Measurements from ENCODE around the gene RAC3. TPM values are rescaled to one million over a fixed set of nuclear protein-coding genes. Genes with fewer than 3 reads are reported as not detected.
A peak's percentile ranks its signal among the peaks of the same experiment; 100 is the strongest.

RAC3 gene
- total RNA-seq, 2 donors from 2014 or later: 41.8 to 93.9 TPM

DNA sequence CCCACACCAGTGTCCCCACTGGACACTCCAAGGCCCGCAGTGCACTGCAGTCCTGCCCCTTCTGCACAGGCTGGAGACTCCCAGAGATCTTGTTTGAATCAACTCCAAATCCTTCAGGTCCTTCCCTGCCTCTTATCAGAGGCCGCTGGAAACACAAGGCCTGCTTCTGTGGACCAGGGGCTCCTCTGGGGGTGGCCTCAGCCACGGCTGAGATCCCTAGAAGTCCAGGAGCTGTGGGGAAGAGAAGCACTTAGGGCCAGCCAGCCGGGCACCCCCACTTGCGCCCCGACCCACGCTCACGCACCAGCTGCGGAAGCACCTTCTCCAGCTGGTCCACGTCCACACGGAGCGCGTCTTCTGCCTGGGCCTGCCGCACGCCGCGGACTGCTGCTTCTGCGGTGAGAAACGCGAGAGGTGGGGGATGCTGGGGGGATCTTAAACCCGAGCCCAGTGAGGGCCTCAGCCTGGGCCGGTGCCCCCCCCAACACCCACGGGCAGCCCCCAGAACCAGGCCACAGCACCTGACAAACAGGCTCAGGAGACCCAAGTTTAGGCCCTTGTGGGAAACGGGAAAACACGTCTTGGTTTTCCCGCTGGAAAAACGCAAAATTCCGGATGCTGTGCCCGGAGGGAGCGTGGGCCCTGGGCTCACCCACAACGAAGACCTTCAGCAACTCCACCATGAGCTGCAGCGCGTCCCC, 12.3 kb upstream of the RAC3 start:
- peaks cover 16% of the 10 kb centered on the region for H3K4me1 ChIP-seq (replicated peaks)

DNA sequence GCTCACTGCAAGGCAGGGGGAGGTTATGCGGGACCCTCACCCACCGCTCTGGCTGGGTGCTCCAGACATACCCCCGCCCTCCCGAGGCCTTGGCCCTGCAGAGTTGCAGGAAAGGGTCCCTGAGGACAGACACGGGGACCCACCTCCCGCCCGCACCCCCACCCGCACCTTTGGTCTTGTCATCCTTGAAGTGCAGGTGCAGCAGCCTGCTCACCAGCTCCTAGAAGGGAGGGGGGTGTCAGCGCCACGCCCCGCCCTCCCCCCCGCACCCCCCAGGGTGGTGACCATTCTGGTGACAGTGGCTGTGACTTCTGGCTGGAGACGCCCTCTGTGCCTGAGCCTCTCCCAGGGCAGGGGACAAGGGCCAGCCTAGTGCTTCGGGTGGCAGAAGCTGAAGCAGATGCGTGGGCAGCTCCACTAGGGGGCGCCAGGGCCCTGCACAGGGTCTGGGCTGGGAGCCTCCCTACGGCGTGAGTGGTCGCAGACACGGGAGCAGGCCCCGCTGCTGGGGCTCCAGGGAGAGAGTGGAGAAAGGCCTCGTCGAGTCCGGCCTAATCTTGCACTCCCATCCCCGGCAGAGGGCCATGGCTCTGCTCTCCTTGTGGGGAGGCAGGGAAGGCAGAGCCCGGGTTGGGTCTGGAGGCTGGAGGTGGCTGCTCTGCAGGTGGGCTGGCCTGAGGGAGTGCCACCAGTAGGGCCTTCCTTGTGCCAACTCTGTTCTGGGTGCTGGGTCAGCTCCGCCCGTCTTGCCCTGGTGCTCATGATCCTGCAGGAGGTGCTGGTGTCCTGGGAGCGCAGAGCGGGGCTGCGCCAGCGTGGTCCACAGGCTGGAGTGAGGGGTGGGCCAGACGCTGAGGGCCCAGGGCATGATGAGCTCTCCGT, 11.5 kb upstream of the RAC3 start:
- Histone ChIP-seq H3K4me3 (no peak overlapping the region), H3K4me1 (replicated peaks) (peaks cover 18% of the 10 kb centered on the region), H3K27ac (no peak overlapping the region), H3K9me3 (no peaks in the 10 kb centered on the region), H3K36me3 (no peaks in the 10 kb centered on the region), H3K27me3 (replicated peaks; ENCODE audit: insufficient read depth) (no peaks in the 10 kb centered on the region)
- TF ChIP-seq POLR2AphosphoS5 (IDR thresholded peaks at IDR 0.05): no peak
- TF ChIP-seq, protein P1, sequence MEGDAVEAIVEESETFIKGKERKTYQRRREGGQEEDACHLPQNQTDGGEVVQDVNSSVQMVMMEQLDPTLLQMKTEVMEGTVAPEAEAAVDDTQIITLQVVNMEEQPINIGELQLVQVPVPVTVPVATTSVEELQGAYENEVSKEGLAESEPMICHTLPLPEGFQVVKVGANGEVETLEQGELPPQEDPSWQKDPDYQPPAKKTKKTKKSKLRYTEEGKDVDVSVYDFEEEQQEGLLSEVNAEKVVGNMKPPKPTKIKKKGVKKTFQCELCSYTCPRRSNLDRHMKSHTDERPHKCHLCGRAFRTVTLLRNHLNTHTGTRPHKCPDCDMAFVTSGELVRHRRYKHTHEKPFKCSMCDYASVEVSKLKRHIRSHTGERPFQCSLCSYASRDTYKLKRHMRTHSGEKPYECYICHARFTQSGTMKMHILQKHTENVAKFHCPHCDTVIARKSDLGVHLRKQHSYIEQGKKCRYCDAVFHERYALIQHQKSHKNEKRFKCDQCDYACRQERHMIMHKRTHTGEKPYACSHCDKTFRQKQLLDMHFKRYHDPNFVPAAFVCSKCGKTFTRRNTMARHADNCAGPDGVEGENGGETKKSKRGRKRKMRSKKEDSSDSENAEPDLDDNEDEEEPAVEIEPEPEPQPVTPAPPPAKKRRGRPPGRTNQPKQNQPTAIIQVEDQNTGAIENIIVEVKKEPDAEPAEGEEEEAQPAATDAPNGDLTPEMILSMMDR (IDR thresholded peaks at IDR 0.05): peak; percentile 36 to 55 (median 40)
- intact Hi-C loops (cut with DNase I): loop anchor here (2.0 kb wide), 1 partner anchor 61 kb away; no protein-coding TSS in a partner anchor
- 66% methylated on average over 31 of the region's 34 CpGs for WGBS
- DNase-seq (ENCODE audit: low spot score): no peak

More for the DNA sequence above, 12.3 kb upstream of the RAC3 start:
- WGBS: 81% methylated on average over 33 of the region's 33 CpGs
- H3K9me3 ChIP-seq: no peaks in the 10 kb centered on the region
- TF ChIP-seq POLR2A (IDR thresholded peaks at IDR 0.05) (no peak), POLR2AphosphoS5 (IDR thresholded peaks at IDR 0.05) (no peak)
- TF ChIP-seq, protein P1 (IDR thresholded peaks at IDR 0.05): no peak
- no peaks in the 10 kb centered on the region for H3K36me3 ChIP-seq
- no peaks in the 10 kb centered on the region for H3K27me3 ChIP-seq (replicated peaks; ENCODE audit: insufficient read depth)
- intact Hi-C loops (cut with DNase I): no loop called here
- no peak for DNase-seq (ENCODE audit: low spot score)
- no peak overlapping the region for H3K27ac ChIP-seq
- no peak overlapping the region for H3K4me3 ChIP-seq

DNA sequence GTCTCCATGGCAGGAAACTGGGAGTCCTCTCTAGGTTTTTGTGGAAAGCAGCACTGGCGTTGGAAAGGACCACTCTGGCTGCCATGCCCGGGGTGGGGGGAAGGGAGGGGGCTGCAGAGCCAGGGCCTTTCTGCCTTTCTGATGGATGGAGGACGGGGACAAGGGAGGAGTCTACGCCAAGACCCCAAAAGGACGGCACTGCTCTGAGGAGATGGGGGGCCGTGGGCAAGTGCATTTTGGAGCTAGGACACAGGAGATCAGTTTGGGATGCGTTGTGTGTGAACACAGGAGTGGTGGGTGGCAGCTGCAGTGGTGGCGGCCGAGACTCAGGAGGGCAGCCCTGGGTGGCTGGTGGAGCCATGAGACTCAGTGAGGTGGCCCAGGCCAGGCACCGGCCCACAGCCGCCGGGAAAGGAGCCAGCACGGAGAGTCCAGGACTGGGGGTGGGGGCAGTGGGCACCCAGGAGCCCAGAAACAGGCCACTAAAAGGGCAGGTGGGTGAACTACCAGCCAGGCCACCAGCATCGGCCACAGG, 10.8 kb upstream of the RAC3 start:
- H3K36me3 ChIP-seq: no peaks in the 10 kb centered on the region
- TF ChIP-seq POLR2AphosphoS5 (IDR thresholded peaks at IDR 0.05) (no peak), POLR2A (IDR thresholded peaks at IDR 0.05) (no peak)
- TF ChIP-seq, protein P1 (IDR thresholded peaks at IDR 0.05): no peak
- intact Hi-C loops (cut with DNase I): loop anchor here (2.0 kb wide), 1 partner anchor 62 kb away; no protein-coding TSS in a partner anchor
- no peak overlapping the region for H3K4me3 ChIP-seq
- 79% methylated on average over 14 of the region's 14 CpGs for WGBS
- H3K9me3 ChIP-seq: no peaks in the 10 kb centered on the region
- no peaks in the 10 kb centered on the region for H3K27me3 ChIP-seq (replicated peaks; ENCODE audit: insufficient read depth)
- H3K4me1 ChIP-seq (replicated peaks): peaks cover 18% of the 10 kb centered on the region
- no peak for DNase-seq (ENCODE audit: low spot score)
- H3K27ac ChIP-seq: no peak overlapping the region

DNA sequence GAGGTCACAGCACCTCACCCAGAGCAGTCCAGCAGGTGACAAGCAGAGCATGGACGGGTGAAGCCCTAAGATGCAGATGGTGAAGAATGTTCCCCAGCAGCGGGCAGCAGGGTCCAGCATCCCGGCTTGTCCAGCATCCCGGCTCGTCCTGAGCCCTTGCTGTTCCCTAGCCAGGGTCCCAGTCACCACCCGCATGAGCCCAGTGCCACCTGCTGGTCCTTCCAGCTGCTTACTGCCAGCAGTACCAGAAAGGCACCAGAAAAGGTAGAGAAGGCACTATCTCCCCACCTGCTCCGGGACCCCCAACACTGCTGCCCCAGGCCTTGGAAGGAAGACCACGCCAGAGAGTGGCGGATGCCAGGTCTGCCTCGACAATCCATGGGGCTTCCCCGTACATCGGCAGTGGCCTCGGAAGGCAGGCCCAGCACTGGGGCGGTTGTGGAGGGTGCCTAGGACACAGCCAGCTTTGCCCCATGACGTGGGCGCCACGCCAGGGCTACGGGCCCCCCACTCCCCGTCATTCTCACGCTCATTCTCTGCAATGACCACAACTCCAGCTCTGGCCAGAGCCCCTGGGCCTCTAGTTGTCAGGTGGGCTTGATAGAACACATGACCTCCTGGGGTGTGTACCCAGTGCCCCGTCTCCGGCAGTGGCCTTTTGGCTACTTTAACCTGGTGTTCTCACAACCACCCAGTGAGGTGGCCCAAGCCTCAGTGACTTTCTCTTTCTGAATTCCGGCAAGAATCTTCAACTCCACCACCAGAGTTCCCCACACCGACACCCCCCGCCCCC, 10.2 kb upstream of the RAC3 start:
- peak overlapping the region in 1 of 2 donors; percentile 85 for H3K4me3 ChIP-seq
- intact Hi-C loops (cut with DNase I): loop anchor here (2.0 kb wide), 1 partner anchor 63 kb away; no protein-coding TSS in a partner anchor
- no peaks in the 10 kb centered on the region for H3K9me3 ChIP-seq
- no peaks in the 10 kb centered on the region for H3K27me3 ChIP-seq (replicated peaks; ENCODE audit: insufficient read depth)
- peak; percentile 72 for DNase-seq (ENCODE audit: low spot score)
- WGBS: 27% methylated on average over 25 of the region's 25 CpGs
- peaks cover 18% of the 10 kb centered on the region for H3K4me1 ChIP-seq (replicated peaks)
- TF ChIP-seq POLR2AphosphoS5 (IDR thresholded peaks at IDR 0.05) (peak; percentile 48), POLR2A (IDR thresholded peaks at IDR 0.05) (no peak)
- TF ChIP-seq, protein P1 (IDR thresholded peaks at IDR 0.05): peak; percentile 50 to 93 (median 72)
- peak overlapping the region in 1 of 2 donors; percentile 39 for H3K27ac ChIP-seq
- H3K36me3 ChIP-seq: no peaks in the 10 kb centered on the region
